G401.6 (cell line): ENCODE measurements around the gene CSNK2A1.
"Not testable (repeated sequence)": the region's sequence is repeated elsewhere in the genome, so short reads cannot be mapped to it uniquely, and the experiment has no call there.

ENCODE experiments used
- FAIRE-seq: peaks from 2 replicates; lab custom pipeline; 2012; peaks lifted over from hg19 to GRCh38; lab: Jason Lieb, UNC

CSNK2A1 gene

GRCh38 chr20:533526-533925, 10.1 kb downstream of the CSNK2A1 start:
- FAIRE-seq, result no peak

- FAIRE-seq, result no peak
Measured at GRCh38 chr20:532530-532929, 11.1 kb downstream of the CSNK2A1 start.

- FAIRE-seq, result no peak
Measured at GRCh38 chr20:531608-532007, 12.0 kb downstream of the CSNK2A1 start.

GRCh38 chr20:530321-530720, 13.3 kb downstream of the CSNK2A1 start:
- FAIRE-seq, result no peak

- no peak for FAIRE-seq
Measured at GRCh38 chr20:528923-529604, 14.5 kb downstream of the CSNK2A1 start.

- no peak for FAIRE-seq
Measured at GRCh38 chr20:527571-527886, 16.1 kb downstream of the CSNK2A1 start.

GRCh38 chr20:521860-522259, 21.7 kb downstream of the CSNK2A1 start:
- FAIRE-seq, result no peak

GRCh38 chr20:519999-520398, 23.6 kb downstream of the CSNK2A1 start:
- peak; percentile 3 for FAIRE-seq

GRCh38 chr20:517221-517620, 26.4 kb downstream of the CSNK2A1 start:
- peak; percentile 8 for FAIRE-seq

GRCh38 chr20:516799-517198, 26.8 kb downstream of the CSNK2A1 start:
- FAIRE-seq, result no peak

- FAIRE-seq, result no peak
Measured at GRCh38 chr20:515696-516095, 27.9 kb downstream of the CSNK2A1 start.

GRCh38 chr20:513429-513828, 30.2 kb downstream of the CSNK2A1 start:
- FAIRE-seq, result no peak

- not testable (repeated sequence) for FAIRE-seq
Measured at GRCh38 chr20:510328-511057, 33.1 kb downstream of the CSNK2A1 start.

- not testable (repeated sequence) for FAIRE-seq
Measured at GRCh38 chr20:508364-508787, 35.2 kb downstream of the CSNK2A1 start.

- FAIRE-seq, result no peak
Measured at GRCh38 chr20:507761-508332, 35.7 kb downstream of the CSNK2A1 start.

GRCh38 chr20:507006-507758, 36.4 kb downstream of the CSNK2A1 start:
- no peak for FAIRE-seq

- FAIRE-seq, result no peak
Measured at GRCh38 chr20:504632-505075, 38.9 kb downstream of the CSNK2A1 start.

GRCh38 chr20:503048-503737, 40.4 kb downstream of the CSNK2A1 start:
- FAIRE-seq, result no peak

- FAIRE-seq, result no peak
Measured at GRCh38 chr20:497979-498378, 45.6 kb downstream of the CSNK2A1 start.

- no peak for FAIRE-seq
Measured at GRCh38 chr20:496126-496696, 47.4 kb downstream of the CSNK2A1 start.

GRCh38 chr20:492159-492558, 51.4 kb downstream of the CSNK2A1 start:
- FAIRE-seq, result no peak

GRCh38 chr20:487655-488054, 55.9 kb downstream of the CSNK2A1 start:
- FAIRE-seq, result no peak
